ENCODE data around the gene ACAP3.

The ACAP3 gene

GRCh38 chr1:1302006-1302430 lies 5.7 kb downstream of the ACAP3 start:
- in situ Hi-C loops (cut with MboI; ENCODE audit: low sequenced_read_pairs), result no loop called here

- in situ Hi-C loops (cut with MboI; ENCODE audit: low sequenced_read_pairs), result no loop called here
These were observed 7.4 kb downstream of the ACAP3 start for GRCh38 chr1:1300352-1300739.

GRCh38 chr1:1299686-1300351 lies 7.9 kb downstream of the ACAP3 start:
- in situ Hi-C loops (cut with MboI; ENCODE audit: low sequenced_read_pairs), result no loop called here

- in situ Hi-C loops (cut with MboI; ENCODE audit: low sequenced_read_pairs), result no loop called here
These were observed 8.7 kb downstream of the ACAP3 start for GRCh38 chr1:1298861-1299685.

GRCh38 chr1:1297802-1298424 lies 9.8 kb downstream of the ACAP3 start:
- in situ Hi-C loops (cut with MboI; ENCODE audit: low sequenced_read_pairs), result no loop called here

- in situ Hi-C loops (cut with MboI; ENCODE audit: low sequenced_read_pairs), result no loop called here
These were observed 11.4 kb downstream of the ACAP3 start for GRCh38 chr1:1296070-1297061.

GRCh38 chr1:1295154-1295923 lies 12.4 kb downstream of the ACAP3 start:
- in situ Hi-C loops (cut with MboI; ENCODE audit: low sequenced_read_pairs), result no loop called here

- in situ Hi-C loops (cut with MboI; ENCODE audit: low sequenced_read_pairs), result no loop called here
These were observed 13.4 kb downstream of the ACAP3 start for GRCh38 chr1:1294250-1294890.

- in situ Hi-C loops (cut with MboI; ENCODE audit: low sequenced_read_pairs), result no loop called here
These were observed 14.2 kb downstream of the ACAP3 start for GRCh38 chr1:1293263-1294249.

- in situ Hi-C loops (cut with MboI; ENCODE audit: low sequenced_read_pairs), result no loop called here
These were observed 14.9 kb downstream of the ACAP3 start for GRCh38 chr1:1292851-1293250.

GRCh38 chr1:1292442-1292779 lies 15.3 kb downstream of the ACAP3 start:
- in situ Hi-C loops (cut with MboI; ENCODE audit: low sequenced_read_pairs), result no loop called here

- in situ Hi-C loops (cut with MboI; ENCODE audit: low sequenced_read_pairs), result no loop called here
These were observed 15.9 kb downstream of the ACAP3 start for GRCh38 chr1:1291548-1292441.

GRCh38 chr1:1291023-1291528 lies 16.7 kb downstream of the ACAP3 start:
- in situ Hi-C loops (cut with MboI; ENCODE audit: low sequenced_read_pairs), result no loop called here

- in situ Hi-C loops (cut with MboI; ENCODE audit: low sequenced_read_pairs), result no loop called here
These were observed 17.4 kb downstream of the ACAP3 start for GRCh38 chr1:1290238-1290731.

GRCh38 chr1:1287288-1288110 lies 20.2 kb downstream of the ACAP3 start:
- in situ Hi-C loops (cut with MboI; ENCODE audit: low sequenced_read_pairs), result no loop called here

Measured in hTERT RPE-1 (cell line).